HG03521 (cell line): Measurements from ENCODE around the gene SORCS2.

Experiments used
- ATAC-seq: cut with Tn5 transposase; IDR thresholded peaks from one replicate; pipeline ENCODE4 v1.9.1; 2021; ENCODE audit warnings: mild to moderate bottlenecking, moderate library complexity; ENCODE audit not compliant: unreplicated experiment

SORCS2 gene

DNA sequence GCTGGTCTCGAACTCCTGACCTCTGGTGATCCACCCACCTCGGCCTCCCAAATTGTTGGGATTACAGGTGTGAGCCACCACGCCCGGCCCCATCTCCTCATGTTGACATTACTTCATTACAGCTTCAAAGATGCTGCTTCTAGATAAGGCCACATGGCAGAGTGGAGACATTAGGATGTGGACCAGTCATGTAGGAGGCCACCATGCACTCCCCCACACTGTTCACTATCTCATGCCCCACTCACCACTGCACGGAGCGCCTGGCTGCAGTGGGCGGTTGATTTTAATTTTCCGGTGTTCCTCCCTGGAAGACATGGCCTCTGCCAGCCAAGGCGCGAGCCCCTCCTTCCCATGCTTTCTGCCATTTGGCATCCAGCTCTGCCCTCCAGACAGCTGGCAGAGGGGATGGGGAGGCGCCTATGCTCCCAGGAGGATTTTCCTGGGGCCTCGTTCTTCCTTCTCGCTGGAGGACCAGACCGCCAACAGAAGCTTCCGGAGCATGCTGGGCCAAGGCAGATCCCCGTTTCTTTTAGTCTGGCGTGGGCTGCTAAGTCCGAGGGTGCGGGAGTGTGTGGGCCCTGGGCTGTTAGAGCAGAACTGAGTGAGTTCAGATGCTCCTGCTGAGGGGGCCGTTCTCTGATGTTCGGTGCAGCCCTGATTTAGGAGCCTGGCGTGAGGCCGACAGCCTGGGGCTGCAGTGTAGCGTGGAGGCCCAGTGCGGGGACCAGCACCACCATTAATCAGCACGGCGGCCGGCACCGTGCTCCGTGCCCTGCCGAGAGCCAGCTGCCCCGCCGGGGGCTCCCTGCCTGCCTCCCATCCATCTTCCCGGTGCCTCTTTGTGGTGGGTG lies 93.1 kb downstream of the SORCS2 start:
- ATAC-seq = no peak

DNA sequence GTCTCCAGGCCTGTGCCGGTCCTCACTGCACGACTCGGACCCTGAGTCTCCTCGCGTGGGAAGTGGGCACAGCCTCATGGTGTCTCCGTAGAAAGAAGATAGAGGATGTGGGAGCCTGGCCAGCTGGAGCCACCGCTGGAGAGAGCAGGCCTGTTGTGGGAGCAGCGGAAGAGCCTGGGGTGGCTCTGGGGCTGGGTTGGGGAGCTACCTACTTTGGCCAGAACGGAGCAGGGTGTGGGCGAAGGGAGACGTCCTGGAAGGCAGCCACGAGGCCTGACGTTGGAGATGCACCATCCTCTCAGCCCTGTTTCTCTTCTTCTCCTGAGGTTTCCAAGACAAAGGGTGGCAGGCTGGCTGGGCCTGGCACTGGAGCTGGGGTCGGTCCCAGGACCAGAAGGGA lies 93.8 kb downstream of the SORCS2 start:
- ATAC-seq = no peak

DNA sequence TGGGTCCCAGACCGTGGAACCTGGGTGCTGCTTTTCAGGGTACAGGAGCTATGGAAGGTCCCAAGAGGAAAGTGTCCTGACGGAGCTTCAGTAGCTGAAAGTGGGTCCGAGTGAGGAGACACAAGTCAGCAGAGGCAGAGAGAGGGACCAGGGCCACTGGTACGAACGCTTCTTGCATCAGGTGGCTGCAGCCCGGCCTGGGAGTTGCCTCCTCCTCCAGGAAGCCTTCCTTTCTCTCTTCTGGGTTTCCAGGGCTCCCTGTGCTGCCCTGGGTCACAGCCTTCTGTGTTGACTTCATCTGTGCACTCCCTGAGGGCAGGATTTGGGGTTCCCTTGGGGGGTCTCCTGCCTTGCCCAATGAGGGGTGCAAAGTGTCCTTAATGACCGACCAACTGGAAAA lies 94.5 kb downstream of the SORCS2 start:
- no peak for ATAC-seq

DNA sequence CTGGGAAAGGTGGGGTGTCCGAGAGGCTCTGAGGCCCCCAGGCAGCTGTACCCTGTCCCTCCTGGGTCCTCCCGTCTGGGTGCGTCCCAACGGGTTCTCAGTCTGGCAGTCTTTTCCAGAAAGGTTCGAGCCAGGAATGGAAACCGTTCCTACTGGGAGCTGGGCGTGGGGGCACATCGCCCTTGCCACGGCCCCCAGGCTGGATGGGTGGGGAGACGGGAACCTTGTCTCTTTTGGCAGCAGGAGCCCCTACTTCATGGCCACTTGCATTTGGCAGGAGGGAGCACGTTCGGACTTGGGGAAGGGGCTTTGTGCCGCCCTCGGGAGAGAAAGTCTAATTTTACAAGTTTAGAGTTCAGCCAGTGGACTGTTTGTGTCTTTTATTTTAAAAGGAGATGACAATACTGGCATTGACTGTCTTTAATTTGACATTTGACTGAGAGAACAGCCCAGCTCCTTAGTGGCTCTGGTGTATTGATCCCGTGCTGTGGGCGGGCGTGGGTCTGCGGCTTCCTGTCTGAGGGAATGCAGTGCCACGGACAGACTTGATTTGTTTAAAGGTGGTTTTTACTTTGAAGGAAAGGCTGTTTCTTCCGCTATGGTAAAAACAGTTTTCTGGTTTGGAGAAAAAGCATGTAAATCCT lies 95.1 kb downstream of the SORCS2 start:
- no peak for ATAC-seq

DNA sequence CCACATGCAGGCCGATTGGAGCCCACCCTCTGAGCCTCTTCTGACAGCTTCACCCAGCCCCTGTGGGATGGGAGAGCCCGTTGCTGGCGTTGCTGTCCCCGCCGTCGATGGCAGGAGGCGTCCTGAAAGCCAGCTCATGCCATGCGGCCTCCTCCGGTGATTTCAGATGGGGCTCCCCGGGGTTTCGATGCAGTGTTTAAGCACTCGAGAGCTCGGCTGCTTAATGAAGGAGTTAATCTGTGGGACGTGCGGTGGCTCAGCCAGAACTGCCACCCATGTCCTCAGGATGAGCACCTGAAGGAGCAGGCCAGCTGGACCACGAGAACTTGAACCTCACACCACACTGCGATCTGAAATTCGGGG lies 95.6 kb downstream of the SORCS2 start:
- ATAC-seq = no peak

DNA sequence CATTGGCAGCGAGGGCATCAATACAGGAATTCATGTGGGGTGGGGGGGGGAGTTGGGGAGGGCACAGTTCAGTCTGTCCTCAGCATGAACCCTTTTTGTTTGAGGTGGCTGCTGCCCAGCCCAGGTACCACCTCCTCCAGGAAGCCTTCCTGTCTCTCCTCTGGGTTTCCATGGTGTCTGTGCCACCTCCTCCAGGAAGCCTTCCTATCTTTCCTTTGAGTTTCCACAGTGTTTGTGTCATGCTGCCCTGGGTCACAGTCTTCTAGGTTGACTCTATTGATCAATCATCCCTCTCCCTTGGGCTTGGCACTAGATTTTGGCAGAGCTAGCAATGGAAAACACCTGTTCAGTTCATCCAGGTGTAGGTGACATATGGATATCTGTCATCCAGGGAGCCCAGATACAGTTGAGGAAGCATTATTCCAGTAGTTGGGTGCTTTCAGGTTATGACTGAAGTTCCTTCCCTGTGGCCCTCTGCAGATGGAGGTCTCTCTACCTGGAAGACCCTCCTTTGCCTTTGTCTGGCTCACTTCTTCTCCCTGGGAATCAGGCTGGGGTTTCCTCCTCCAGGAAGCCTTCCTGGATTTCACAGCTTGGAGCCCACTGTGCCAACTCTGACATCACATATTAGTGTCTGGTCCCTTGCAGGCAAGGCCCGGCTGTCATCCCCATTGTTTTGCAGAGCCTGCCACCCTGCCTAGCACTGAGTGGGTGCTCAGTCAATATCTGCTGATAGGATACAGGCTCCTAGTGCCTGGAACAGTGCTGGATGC lies 96.6 kb downstream of the SORCS2 start:
- ATAC-seq = no peak

DNA sequence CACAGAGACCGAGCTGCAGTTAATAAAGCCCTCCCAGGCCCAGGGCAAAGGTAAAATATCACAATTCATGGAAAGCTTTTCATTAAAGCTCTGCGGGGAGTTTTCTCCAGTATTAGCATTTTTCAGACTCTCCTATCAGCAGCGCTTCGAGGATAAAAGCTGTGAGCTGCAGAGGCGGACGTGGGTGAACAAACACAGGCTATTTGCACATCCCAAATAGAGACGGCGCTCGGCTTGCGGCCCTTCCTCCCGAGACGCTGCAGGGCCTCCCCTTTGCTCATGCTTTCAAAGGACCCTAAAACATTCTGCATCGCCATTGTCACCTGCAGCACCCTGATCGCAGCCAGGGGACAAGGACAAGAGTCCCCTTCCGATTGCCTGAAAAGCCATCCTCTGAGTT lies 97.3 kb downstream of the SORCS2 start:
- ATAC-seq = no peak

DNA sequence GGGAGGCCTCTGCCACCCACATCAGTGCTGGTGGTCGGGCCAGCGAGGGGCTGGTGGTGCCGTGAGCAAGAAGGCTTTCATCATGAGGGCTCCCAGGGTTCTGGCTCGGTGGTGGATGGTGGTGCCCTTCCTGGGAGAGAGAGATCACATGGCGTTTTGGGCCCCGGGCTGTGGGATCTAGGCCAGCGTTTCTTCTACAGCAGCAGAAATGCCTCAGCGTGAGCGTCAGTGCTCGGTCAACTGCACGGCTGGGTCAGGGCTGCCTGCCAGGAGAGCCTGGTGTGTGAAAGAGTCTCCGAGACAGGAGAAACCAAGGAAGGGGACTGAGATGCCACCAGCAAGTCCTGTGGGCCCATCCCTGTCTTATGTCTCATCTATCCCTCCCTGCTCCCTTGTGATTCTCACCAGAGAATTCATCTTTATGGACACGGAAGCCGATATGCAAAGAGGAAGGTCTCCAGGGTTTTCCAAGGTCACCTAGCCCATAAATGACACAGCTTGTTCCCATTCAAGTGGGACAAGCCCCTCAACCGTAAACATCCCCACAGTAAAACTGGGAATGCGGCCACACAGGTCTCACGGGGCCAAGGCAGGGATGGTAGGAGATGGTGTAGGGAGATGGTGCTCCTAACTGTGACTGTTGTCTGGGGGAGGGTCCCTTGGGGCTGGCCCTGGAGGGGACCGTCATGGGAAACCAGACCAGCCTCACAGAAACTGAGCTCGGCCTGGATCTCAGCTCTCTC lies 99.2 kb downstream of the SORCS2 start:
- no peak for ATAC-seq

DNA sequence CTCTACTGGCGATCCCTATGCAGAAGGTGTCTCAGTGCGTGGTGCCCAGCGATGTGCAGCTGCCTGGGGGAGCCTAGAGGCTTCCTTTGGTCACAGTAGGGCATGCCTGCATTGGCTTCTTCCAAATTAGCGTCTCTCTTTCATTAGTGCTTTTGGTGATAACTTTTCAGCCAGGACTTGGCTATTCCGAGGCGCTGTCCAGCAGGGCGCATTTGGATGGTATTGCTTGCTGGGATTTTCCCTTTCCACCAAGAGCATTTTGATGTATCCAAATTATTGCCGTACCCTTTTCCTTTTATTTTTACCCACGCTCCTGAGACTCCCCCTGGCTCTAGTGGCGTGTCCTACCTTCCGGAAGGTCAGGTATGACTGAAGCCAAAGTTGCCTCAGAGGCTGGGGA lies 101.4 kb downstream of the SORCS2 start:
- no peak for ATAC-seq

DNA sequence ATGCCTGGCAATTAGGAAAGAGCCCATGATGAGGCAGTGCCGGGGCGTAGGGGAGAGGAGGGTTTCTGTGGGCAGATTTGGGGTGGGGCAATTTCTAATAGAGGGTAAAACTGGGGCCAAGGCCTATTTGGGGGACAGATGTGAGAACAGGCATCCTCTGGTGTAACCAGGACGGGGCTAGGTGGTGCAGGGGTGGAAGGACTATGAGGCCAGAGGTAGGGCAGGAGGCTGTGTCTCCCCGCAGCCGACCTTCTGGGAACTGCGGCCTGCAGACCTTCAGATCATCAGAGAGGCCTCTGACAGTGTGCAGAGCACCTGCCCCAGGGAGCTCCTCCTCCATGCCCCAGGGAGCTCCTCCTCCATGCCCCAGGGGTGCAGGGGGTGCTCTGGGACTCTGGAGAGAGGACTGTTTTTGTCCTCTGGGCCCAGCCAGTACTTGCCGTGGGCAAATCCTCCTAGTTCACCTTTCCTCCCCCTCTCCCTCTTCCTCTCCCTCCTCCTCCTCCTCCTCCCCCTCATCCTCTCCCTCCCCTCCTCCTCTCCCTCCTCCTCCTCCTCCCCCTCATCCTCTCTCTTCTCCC lies 101.9 kb downstream of the SORCS2 start:
- ATAC-seq = no peak

DNA sequence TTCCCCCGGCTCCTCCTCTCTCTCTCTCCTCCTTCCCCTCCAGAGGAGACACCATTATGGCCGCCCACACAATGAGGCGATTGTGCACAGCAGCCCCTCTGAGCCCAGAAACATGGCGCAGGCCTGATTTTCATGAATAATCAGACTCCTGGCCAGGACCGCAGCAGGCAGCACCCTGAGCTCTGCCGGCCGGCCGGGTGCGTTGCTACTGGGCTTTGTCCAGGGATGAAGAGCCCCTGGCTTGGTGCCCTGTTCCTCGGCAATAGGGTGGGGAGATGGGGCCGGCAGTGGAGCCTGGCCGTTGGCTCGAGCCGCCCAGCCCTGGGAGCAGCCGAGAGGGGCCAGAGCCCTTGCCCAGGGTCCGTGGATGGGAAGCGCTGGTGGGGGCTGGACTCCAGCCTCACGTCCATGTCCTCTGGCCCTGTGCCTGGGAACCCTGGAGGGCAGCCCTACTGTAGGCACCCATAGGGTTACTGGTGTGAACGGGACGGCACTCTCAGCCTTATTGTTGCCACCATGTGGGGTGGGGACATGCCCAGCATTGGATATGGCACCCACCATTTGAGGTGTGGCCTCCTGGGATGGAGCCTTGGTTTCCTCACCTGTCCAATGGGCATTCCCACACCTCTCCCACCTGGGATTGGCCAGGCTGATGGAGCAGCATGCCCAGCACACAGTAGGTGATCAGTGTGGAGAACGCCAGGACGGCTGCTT lies 103.0 kb downstream of the SORCS2 start:
- no peak for ATAC-seq

DNA sequence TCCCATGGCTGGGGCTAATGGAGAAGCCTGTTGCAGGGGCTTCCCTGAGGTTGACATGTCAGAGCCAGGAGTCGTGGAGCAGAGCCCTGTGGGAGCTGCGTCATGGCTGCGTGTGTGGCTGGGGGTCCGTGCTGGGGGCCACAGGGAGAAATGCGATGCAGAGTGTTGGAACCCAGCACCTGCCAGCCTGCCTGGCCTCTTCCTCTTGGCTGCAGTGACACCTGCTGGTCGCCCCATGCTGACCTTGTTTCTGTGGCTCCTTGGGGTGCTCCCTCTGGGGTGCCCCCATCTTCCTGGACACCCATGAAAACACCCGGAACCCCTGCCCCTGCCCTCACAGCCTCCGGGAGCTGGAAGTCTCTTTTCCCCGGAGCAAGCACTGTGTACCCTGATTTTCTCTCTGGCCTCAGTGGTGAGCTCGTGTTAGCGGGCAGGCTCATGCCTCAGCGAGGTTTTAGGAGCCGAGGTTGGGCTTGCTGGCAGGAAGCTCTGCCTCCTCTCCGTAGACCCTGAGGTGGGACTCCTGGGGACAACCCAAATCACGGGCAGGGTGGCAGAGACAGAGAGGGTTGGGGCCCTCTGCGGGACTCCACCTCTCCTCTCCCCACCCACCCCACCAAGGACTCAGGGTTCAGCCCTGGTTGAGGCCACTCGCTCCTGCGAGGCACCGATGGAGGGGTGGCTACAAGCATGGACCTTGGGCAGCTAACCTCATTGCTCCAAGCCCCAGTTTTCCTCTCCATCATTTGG lies 103.7 kb downstream of the SORCS2 start:
- no peak for ATAC-seq

DNA sequence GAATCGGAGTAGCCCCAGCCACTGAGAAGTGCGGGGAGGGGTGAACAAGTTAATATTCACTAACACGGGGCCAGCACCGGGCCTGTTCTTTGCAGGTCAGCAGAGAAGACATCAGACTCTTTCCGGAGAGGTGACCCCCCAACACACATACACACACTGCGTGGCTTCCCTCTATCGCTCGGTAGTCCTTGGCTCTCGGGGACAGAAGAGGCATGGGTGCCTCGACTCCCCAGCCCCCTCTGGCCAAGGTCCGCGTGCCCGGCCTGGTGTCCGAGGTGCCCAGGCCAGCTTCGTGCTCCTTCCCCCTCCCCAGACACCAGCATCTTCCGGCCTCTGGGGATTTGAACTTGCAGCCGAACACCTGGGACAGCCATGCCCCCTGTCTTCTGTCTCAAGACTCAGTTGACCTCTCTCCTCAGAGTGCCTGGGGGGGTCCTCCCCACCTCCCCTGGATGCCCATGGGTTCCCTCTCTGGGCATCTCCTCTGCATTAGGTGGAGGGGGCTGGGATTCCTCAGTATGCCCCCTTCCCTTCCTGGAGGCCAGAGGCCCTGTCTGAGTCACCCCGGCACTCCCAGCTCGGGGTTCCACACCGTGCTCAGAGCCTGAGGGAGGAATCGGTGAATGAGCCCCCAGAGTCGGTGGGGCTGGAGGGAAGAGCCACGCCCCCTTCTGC lies 104.5 kb downstream of the SORCS2 start:
- ATAC-seq = no peak

DNA sequence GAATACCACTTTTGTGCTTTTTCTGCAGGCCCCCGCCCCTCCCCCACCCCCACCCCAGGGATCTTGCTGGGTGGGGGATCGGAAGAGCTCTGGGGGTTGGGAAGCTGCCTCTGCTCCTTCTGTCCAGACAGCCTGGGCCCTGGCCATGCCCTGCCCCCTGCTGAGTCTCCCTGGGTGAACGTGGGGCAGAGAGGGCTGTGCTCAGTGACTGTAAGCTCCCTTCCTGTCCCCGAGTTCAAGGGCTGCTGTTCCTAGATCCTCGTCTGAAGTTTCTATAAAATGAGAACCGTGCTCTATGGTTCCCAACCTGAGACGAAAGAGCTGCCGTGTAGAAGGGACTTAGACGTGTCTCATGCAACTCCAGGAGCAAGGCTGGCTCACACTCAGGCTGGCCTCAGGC lies 105.0 kb downstream of the SORCS2 start:
- ATAC-seq = no peak

DNA sequence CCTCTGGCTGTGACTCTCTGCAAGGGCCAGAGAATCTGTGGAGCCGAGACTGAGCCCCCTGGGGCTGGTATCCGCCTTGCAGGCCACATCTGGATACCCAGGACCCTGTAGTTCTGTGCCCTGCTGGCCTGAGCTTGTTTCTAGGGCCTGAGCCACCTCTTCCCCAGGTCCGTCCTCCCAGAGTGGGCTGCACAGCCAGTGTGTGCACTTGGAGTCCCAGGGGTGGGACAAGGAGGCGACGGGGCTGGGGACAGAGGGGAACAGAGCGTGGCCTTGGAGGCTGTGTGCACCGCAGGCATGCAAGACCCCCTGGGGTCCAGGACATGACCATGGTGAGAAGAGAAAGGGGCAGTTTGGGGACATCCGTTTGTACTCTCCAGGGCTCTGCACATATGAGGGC lies 105.5 kb downstream of the SORCS2 start:
- no peak for ATAC-seq

DNA sequence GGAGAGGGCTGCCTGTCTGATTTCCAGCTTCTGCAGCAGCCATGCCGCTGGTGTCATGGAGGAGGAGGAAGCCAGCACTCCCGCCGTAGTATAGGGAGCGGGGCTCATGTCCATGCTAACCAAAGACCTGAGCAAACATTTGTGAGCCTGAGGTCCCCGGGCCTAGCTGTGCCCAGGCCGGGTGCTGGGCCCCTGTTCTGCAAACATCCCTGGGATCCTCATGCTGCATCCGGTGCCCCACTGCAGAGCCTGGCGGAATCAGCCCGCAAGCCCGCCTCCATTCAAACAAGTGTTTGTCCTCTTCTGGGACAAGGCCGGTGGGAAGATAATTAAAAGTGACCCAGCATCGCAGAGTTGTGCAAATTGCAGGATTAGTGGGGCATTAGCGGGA lies 106.3 kb downstream of the SORCS2 start:
- no peak for ATAC-seq

DNA sequence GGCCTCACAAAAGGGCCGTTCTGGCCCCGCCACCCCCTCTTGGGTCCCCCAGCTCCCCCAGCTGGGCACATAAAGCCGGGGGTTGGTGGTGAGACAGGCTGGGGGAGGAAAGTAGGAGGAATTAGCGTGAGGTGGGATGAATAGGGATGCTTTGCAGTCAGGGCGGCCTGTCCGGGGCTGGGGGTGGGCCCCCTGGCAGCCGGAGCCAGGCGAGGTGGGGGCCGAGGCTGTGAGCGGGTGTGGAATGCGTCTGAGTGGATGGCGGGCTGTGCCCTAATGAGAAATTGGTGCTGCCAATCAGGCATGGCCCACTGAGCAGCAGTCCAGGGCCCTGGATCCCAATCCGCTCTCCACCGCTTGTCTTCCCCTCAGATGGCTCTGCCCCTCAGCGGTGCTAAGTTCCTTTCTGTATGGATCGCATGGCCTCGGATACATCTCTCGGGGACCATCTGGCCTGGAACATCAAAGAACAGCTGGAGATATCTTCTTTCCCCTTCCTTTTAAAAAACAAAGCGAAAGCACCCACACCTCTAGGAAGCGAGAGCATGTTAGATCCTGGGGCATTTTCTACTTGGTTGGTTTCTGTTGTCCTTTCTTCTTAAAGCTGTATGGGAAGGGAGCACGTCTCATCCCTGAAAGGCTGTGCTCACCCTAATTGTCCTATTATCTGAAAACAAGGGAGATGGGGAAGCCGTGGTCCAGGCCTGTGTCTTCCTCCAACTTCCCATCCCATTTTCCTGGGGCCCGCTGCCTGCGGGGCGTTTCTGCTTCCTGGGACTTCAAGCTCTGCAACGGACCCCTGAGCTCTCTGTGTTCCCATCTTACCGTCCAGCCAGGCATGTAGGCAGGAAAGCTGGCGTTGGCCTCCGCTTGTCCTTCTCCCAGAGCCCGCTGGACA lies 106.9 kb downstream of the SORCS2 start:
- ATAC-seq = no peak
